Stimulated activated CD8-positive, alpha-beta memory T cell treated with anti-CD3 and anti-CD28 coated beads, Interleukin-12 subunit alpha, Interleukin-12 subunit beta, amount 100 ng/mL, for 1 hour (primary cell): Measurements from ENCODE around the gene PJA2.
"Not testable (repeated sequence)": the region's sequence is repeated elsewhere in the genome, so short reads cannot be mapped to it uniquely, and the experiment has no call there.

ENCODE experiments used
- DNase-seq: peaks from one replicate; pipeline ENCODE4 v3.0.0-alpha.2; 2020; ENCODE audit warnings: low read depth

The PJA2 gene

GRCh38 chr5:109409844-109410388 is at the start of gene PJA2:
PJA2 (minus strand) TSS chr5:109409974; CDS start chr5:109383433, 26,541 bp downstream.
- DNase-seq = peak; percentile 92

GRCh38 chr5:109455598-109456096 is 45.9 kb upstream of the PJA2 start:
- DNase-seq = no peak

GRCh38 chr5:109454731-109455505 is 45.1 kb upstream of the PJA2 start:
- DNase-seq = no peak

- no peak for DNase-seq
Measured at GRCh38 chr5:109453251-109453650, 43.5 kb upstream of the PJA2 start.

GRCh38 chr5:109452661-109453060 is 42.9 kb upstream of the PJA2 start:
- no peak for DNase-seq

GRCh38 chr5:109451146-109451545 is 41.4 kb upstream of the PJA2 start:
- DNase-seq = no peak

GRCh38 chr5:109450129-109450877 is 40.5 kb upstream of the PJA2 start:
- no peak for DNase-seq

GRCh38 chr5:109448838-109449237 is 39.1 kb upstream of the PJA2 start:
- DNase-seq = no peak

GRCh38 chr5:109439590-109439989 is 29.8 kb upstream of the PJA2 start:
- no peak for DNase-seq

GRCh38 chr5:109426075-109426474 is 16.3 kb upstream of the PJA2 start:
- DNase-seq = no peak

- DNase-seq = not testable (repeated sequence)
Measured at GRCh38 chr5:109425521-109425920, 15.7 kb upstream of the PJA2 start.

GRCh38 chr5:109421956-109422355 is 12.2 kb upstream of the PJA2 start:
- DNase-seq = no peak

GRCh38 chr5:109418712-109419352 is 9.1 kb upstream of the PJA2 start:
- no peak for DNase-seq

- DNase-seq = no peak
Measured at GRCh38 chr5:109416882-109417281, 7.1 kb upstream of the PJA2 start.

- not testable (repeated sequence) for DNase-seq
Measured at GRCh38 chr5:109413921-109414461, 4.2 kb upstream of the PJA2 start.

- DNase-seq = no peak
Measured at GRCh38 chr5:109413458-109413857, 3.7 kb upstream of the PJA2 start.

GRCh38 chr5:109412981-109413402 is 3.2 kb upstream of the PJA2 start:
- DNase-seq = no peak

GRCh38 chr5:109411627-109412026 is 1.9 kb upstream of the PJA2 start:
- DNase-seq = no peak

- DNase-seq = no peak
Measured at GRCh38 chr5:109411149-109411514, 1.4 kb upstream of the PJA2 start.

GRCh38 chr5:109410389-109411148 is 795 bp upstream of the PJA2 start:
- DNase-seq = peak; percentile 15
